HepG2 (cell line): Measurements from ENCODE around the gene VEGFB. TPM values are rescaled to one million over a fixed set of nuclear protein-coding genes. Genes with fewer than 3 reads are reported as not detected.

ENCODE experiments used
- ATAC-seq: fragments of 200-7000 bp; cut with Tn5 transposase; 3 replicates; pipeline ENCODE4 v1.9.1; 2020; ENCODE audit warnings: mild to moderate bottlenecking, moderate library complexity
- BruUV-seq: library from RNA; stranded (reverse); fragments of 400-500 nt; replicated peaks from 2 replicates; lab custom pipeline; 2021; lab: Mats Ljungman, UMichigan
- CTCF ChIA-PET: fragments of 300-600 bp; formaldehyde crosslinking; extraction: SDS; loops from one replicate; lab custom pipeline; 2021; ENCODE audit warnings: low total read pairs, inconsistent platforms, low intra/inter-chr PET ratio; lab: Yijun Ruan, JAX
- POLR2A ChIA-PET: fragments of 350-600 bp; sonication (Branson Sonifier 250); formaldehyde crosslinking; loops from one replicate; lab custom pipeline; 2020; ENCODE audit warnings: antibody characterized with exemption, inconsistent platforms; lab: Yijun Ruan, JAX
- DNase-seq: peaks from one replicate; pipeline ENCODE4 v3.0.0-alpha.2; 2015; ENCODE audit warnings: low spot score
- FAIRE-seq: peaks from 3 replicates; lab custom pipeline; 2011; peaks lifted over from hg19 to GRCh38; lab: Jason Lieb, UNC
- H2AFZ ChIP-seq: one replicate; pipeline ENCODE4 v1.6.1; 2011; ENCODE audit warnings: low read length, inconsistent platforms
- H3K27ac ChIP-seq: fragments of 300-600 bp; 3 replicates; pipeline ENCODE4 v1.8.0; 2011; ENCODE audit warnings: mixed run types, mild to moderate bottlenecking, mixed read lengths, low read length, inconsistent platforms; ENCODE audit not compliant: insufficient read depth; ENCODE audit errors: extremely low read length
- H3K27me3 ChIP-seq, 2 experiments: fragments of 200-600 bp in 1 of 2; 2 replicates in 1 of 2; 3 replicates in 1 of 2; pipeline versions ENCODE4 v1.6.0 to v1.8.0; 2011; ENCODE audit warnings: low read length in 2 of 2, mild to moderate bottlenecking in 2 of 2, moderate library complexity in 2 of 2, inconsistent platforms in 1 of 2; ENCODE audit not compliant: insufficient read depth in 2 of 2, control insufficient read depth in 1 of 2
- H3K36me3 ChIP-seq, 2 experiments: fragments of 200-600 bp in 1 of 2; replicated peaks in 1 of 2; 2 replicates in 1 of 2; 3 replicates in 1 of 2; pipeline versions ENCODE4 v1.5.1 to v1.8.0; 2011; ENCODE audit warnings: low read length in 2 of 2, inconsistent platforms in 1 of 2; ENCODE audit not compliant: insufficient read depth in 2 of 2, control insufficient read depth in 1 of 2
- H3K4me1 ChIP-seq: 2 replicates; pipeline ENCODE4 v1.5.1; 2012; ENCODE audit warnings: low read length, inconsistent platforms; ENCODE audit not compliant: insufficient read depth
- H3K4me2 ChIP-seq: 2 replicates; pipeline ENCODE4 v1.6.0; 2011; ENCODE audit warnings: low read depth, low read length, inconsistent platforms
- H3K4me3 ChIP-seq, 3 experiments: fragments of 200-600 bp in 1 of 3; sonication (generic), shearing (Covaris generic) in 1 of 3; replicated peaks in 1 of 3; 2 replicates each; pipeline ENCODE4 v1.5.1; 2011 to 2016; ENCODE audit warnings: low read length in 3 of 3, inconsistent platforms in 2 of 3, low read depth in 2 of 3, mild to moderate bottlenecking in 2 of 3, control low read depth in 1 of 3, mixed read lengths in 1 of 3; ENCODE audit not compliant: insufficient read depth in 1 of 3
- H3K79me2 ChIP-seq: one replicate; pipeline ENCODE4 v1.6.1; 2011; ENCODE audit warnings: low read length, inconsistent platforms; ENCODE audit not compliant: insufficient read depth
- H3K9ac ChIP-seq: 2 replicates; pipeline ENCODE4 v1.6.0; 2011; ENCODE audit warnings: mild to moderate bottlenecking, low read depth, low read length, inconsistent platforms; ENCODE audit not compliant: insufficient read depth
- H3K9me3 ChIP-seq: 2 replicates; pipeline ENCODE4 v1.5.1; 2012; ENCODE audit warnings: mild to moderate bottlenecking, low read length
- H4K20me1 ChIP-seq: 2 replicates; pipeline ENCODE4 v1.6.0; 2011; ENCODE audit warnings: inconsistent platforms, mild to moderate bottlenecking, low read length, moderate library complexity; ENCODE audit not compliant: insufficient read depth
- ARNT ChIP-seq: fragments of 450-650 bp; IDR thresholded peaks from 2 replicates; pipeline ENCODE4 v1.6.1; 2017
- CENPBD1 ChIP-seq: sonication (generic); formaldehyde crosslinking; IDR thresholded peaks from 2 replicates; pipeline ENCODE4 v1.8.0; 2022; ENCODE audit warnings: missing genetic modification reagents, low read depth, mild to moderate bottlenecking, borderline replicate concordance
- FOXM1 ChIP-seq: sonication (generic); formaldehyde crosslinking; IDR thresholded peaks from 2 replicates; pipeline ENCODE4 v1.5.0; 2020; ENCODE audit warnings: missing genetic modification reagents
- GLMP ChIP-seq: sonication (generic); formaldehyde crosslinking; IDR thresholded peaks from 2 replicates; pipeline ENCODE4 v1.9.0; 2021; ENCODE audit warnings: missing genetic modification reagents, mild to moderate bottlenecking, borderline replicate concordance
- MBNL3 ChIP-seq: fragments of 250-450 bp; sonication (Bioruptor Pico); conservative IDR thresholded peaks from 2 replicates; pipeline ENCODE4 v1.8.0; 2022; ENCODE audit warnings: mild to moderate bottlenecking, inconsistent platforms
- MED8 ChIP-seq: sonication (generic); formaldehyde crosslinking; IDR thresholded peaks from 2 replicates; pipeline ENCODE4 v1.8.1; 2023; ENCODE audit warnings: mild to moderate bottlenecking, missing genetic modification reagents; ENCODE audit not compliant: insufficient replicate concordance
- MNT ChIP-seq: fragments of 450-650 bp; IDR thresholded peaks from 2 replicates; pipeline ENCODE4 v1.6.1; 2016
- NFE2L1 ChIP-seq: sonication (generic); formaldehyde crosslinking; IDR thresholded peaks from 2 replicates; pipeline ENCODE4 v1.4.0; 2020; ENCODE audit warnings: missing genetic modification reagents, mild to moderate bottlenecking, borderline replicate concordance
- RBM22 ChIP-seq: fragments of 200-400 bp; formaldehyde crosslinking; optimal IDR thresholded peaks from 2 replicates; pipeline ENCODE3; 2017; ENCODE audit warnings: mild to moderate bottlenecking, low read length, moderate library complexity
- SIX4 ChIP-seq: sonication (generic); formaldehyde crosslinking; IDR thresholded peaks from 2 replicates; pipeline ENCODE4 v1.4.0; 2020; ENCODE audit warnings: missing genetic modification reagents
- STAT5B ChIP-seq: sonication (generic); formaldehyde crosslinking; IDR thresholded peaks from 2 replicates; pipeline ENCODE4 v1.4.0; 2020; ENCODE audit warnings: missing genetic modification reagents
- ZNF354B ChIP-seq: sonication (generic); formaldehyde crosslinking; IDR thresholded peaks from 2 replicates; pipeline ENCODE4 v1.8.0; 2022; ENCODE audit warnings: mild to moderate bottlenecking, missing genetic modification reagents
- ZNF569 ChIP-seq: sonication (generic); formaldehyde crosslinking; IDR thresholded peaks from 2 replicates; pipeline ENCODE4 v1.5.0; 2020; ENCODE audit warnings: mild to moderate bottlenecking, missing genetic modification reagents, moderate library complexity, borderline replicate concordance
- ZNF687 ChIP-seq: sonication (generic); formaldehyde crosslinking; IDR thresholded peaks from 2 replicates; pipeline ENCODE4 v1.5.1; 2020; ENCODE audit warnings: mild to moderate bottlenecking, missing genetic modification reagents, moderate library complexity
- ZNF724P ChIP-seq: sonication (generic); formaldehyde crosslinking; IDR thresholded peaks from 2 replicates; pipeline ENCODE4 v1.8.0; 2022; ENCODE audit warnings: missing genetic modification reagents, borderline replicate concordance
- ZNF790 ChIP-seq: sonication (generic); formaldehyde crosslinking; IDR thresholded peaks from 2 replicates; pipeline ENCODE4 v1.8.0; 2022; ENCODE audit warnings: missing genetic modification reagents, mild to moderate bottlenecking, borderline replicate concordance
- WGBS: methylation state at CpG from one replicate; pipeline ENCODE4 v1.1.6; 2017; ENCODE audit warnings: low lambda C conversion rate; 5-methylcytosine and 5-hydroxymethylcytosine counted together
- in situ Hi-C: cut with HindIII; loops from 2 replicates; pipeline ENCODE4 v1.10.0; 2017; ENCODE audit warnings: low pct_unique_long_range_greater_than_20kb; ENCODE audit not compliant: extremely low pct_ligation_motif_present
- intact Hi-C: fragments of 100-400 bp; cut with micrococcal nuclease; formaldehyde crosslinking; loops from one replicate; pipeline ENCODE4 v1.10.0; 2022; ENCODE audit not compliant: unreplicated experiment
- polyA plus RNA-seq, 8 experiments: library from polyadenylated mRNA; depleted of rRNA in 3 of 8; stranded (reverse) in 7 of 8; unstranded in 1 of 8; fragments of >200 nt; fragmentation: Illumina TruSeq in 4 of 8; extraction: Trizol in 4 of 8; gene quantifications; 2 replicates each; pipeline versions ENCODE4 v1.2.1 to v1.2.3, GENCODE V29; 2011 to 2016; ENCODE audit warnings: low read depth in 4 of 8, missing spikeins in 1 of 8, mixed read lengths in 1 of 8; ENCODE audit not compliant: insufficient read depth in 1 of 8
- total RNA-seq, 5 experiments: library from RNA; depleted of rRNA; stranded (reverse); fragments of >200 nt; fragmentation: Illumina TruSeq; extraction: Trizol; gene quantifications; 2 replicates each; pipeline ENCODE4 v1.2.3, GENCODE V29; 2016; ENCODE audit warnings: low read depth in 1 of 5

Gene VEGFB
- total and polyA plus RNA-seq, 2 of the 13 experiments (the other 11 are each of a cell fraction or from before 2014, with no cell fraction given) = 9.0 to 11.3 TPM

- no TSS peak for BruUV-seq
- no peak for ATAC-seq
- peak overlapping the region; percentile 75 for H3K9ac ChIP-seq
- no peaks in the 10 kb centered on the region for H3K9me3 ChIP-seq
- FAIRE-seq = no peak
- WGBS = 26% methylated on average over 10 of the region's 23 CpGs
- peaks cover 31% of the 10 kb centered on the region for H3K4me1 ChIP-seq
- DNase-seq = no peak
- no peaks in the 10 kb centered on the region for H3K27me3 ChIP-seq
- POLR2A ChIA-PET = interaction anchor here (0.7 to 5.9 kb wide), 16 partner anchors 8 to 103 kb away, joined by 3 to 113 read pairs (median 6); partner anchors contain the start of genes BAD, ESRRA, FERMT3 and FKBP2
- peaks cover under 1 to 4% of the 10 kb centered on the region in 2 experiments; a peak in 2 of 5 replicates for H3K36me3 ChIP-seq
- peaks cover 14% of the 10 kb centered on the region for H3K79me2 ChIP-seq
- CTCF ChIA-PET = no interaction called here
- no peaks in the 10 kb centered on the region for H4K20me1 ChIP-seq
- H2AFZ ChIP-seq = no peak overlapping the region
- peak overlapping the region; percentile 78 for H3K27ac ChIP-seq
- intact Hi-C loops (loop anchor here (2.0 kb wide), 1 partner anchor 17 kb away; the partner anchor contains the start of gene PLCB3), in situ Hi-C loops (no loop called here)
- peak overlapping the region; percentile 95 for H3K4me2 ChIP-seq
- H3K4me3 ChIP-seq = peak overlapping the region; percentile 71 to 89 (median 86)
- no peak for TF ChIP-seq SIX4 (CRISPR knock-in tag)
- TF ChIP-seq MBNL3 (CRISPR knock-in tag) = no peak
- no peak for TF ChIP-seq ZNF724P (CRISPR knock-in tag)
- no peak for TF ChIP-seq GLMP (CRISPR knock-in tag)
- no peak for TF ChIP-seq STAT5B (CRISPR knock-in tag)
- TF ChIP-seq NFE2L1 (CRISPR knock-in tag) = no peak
- TF ChIP-seq CENPBD1 (CRISPR knock-in tag) = no peak
- no peak for TF ChIP-seq ZNF354B (CRISPR knock-in tag)
- no peak for TF ChIP-seq ARNT
- no peak for TF ChIP-seq ZNF569 (CRISPR knock-in tag)
- TF ChIP-seq MNT = no peak
- TF ChIP-seq ZNF687 (CRISPR knock-in tag) = peak; percentile 36; the same call in 1 of the 2 replicates
- peak; percentile 13 for TF ChIP-seq RBM22
- no peak for TF ChIP-seq ZNF790 (CRISPR knock-in tag)
- TF ChIP-seq FOXM1 (CRISPR knock-in tag) = no peak
- no peak for TF ChIP-seq MED8
Measured at GRCh38 chr11:64268025-64268892, 33.9 kb downstream of the VEGFB start.
